Sigmoid colon (tissue), 4 donors: Measurements from ENCODE around the gene GLRX.

Source experiments
- EP300 ChIP-seq, 4 donors: sonication (generic); formaldehyde crosslinking; IDR thresholded peaks; one replicate each; pipeline ENCODE4 v1.6.1; 2017; ENCODE audit warnings: antibody characterized with exemption in 4 of 4
- POLR2A ChIP-seq, 2 donors: fragments of 450-650 bp; IDR thresholded peaks; one replicate each; pipeline ENCODE4 v1.6.1; 2016; ENCODE audit warnings: antibody characterized with exemption in 2 of 2, mild to moderate bottlenecking in 2 of 2, moderate library complexity in 2 of 2
- POLR2AphosphoS5 ChIP-seq, 4 donors: sonication (generic); formaldehyde crosslinking; IDR thresholded peaks; one replicate each; pipeline ENCODE4 v1.6.1; 2017; ENCODE audit warnings: antibody characterized with exemption in 4 of 4
- TF ChIP-seq, protein P1 (sequence below), 4 experiments: fragments of 450-650 bp in 3 of 4; fragments of 200-600 bp in 1 of 4; IDR thresholded peaks; one replicate each; pipeline ENCODE4 v1.5.1; 2016 to 2019; ENCODE audit warnings: antibody characterized with exemption in 4 of 4, mild to moderate bottlenecking in 3 of 4, moderate library complexity in 2 of 4

DNA sequence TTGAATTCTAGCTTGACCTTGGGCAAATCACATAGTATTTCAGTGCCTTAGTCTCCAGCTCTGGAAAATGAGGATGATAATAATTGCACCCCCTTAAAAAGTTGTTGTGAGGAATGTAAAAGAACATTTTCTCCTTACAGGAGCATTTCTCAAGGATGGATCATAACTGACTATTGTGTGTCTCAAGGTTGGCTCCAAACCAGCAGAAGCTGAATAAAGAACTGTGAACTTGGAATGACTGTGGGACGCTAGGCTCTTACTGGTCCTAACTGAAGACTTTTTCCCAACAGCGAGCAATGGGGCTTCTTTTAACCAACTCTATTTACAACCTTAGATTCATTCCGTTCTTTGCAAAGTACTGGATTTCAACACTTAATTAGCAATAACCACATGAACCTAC is 26.2 kb upstream of the GLRX start:
- TF ChIP-seq, protein P1, sequence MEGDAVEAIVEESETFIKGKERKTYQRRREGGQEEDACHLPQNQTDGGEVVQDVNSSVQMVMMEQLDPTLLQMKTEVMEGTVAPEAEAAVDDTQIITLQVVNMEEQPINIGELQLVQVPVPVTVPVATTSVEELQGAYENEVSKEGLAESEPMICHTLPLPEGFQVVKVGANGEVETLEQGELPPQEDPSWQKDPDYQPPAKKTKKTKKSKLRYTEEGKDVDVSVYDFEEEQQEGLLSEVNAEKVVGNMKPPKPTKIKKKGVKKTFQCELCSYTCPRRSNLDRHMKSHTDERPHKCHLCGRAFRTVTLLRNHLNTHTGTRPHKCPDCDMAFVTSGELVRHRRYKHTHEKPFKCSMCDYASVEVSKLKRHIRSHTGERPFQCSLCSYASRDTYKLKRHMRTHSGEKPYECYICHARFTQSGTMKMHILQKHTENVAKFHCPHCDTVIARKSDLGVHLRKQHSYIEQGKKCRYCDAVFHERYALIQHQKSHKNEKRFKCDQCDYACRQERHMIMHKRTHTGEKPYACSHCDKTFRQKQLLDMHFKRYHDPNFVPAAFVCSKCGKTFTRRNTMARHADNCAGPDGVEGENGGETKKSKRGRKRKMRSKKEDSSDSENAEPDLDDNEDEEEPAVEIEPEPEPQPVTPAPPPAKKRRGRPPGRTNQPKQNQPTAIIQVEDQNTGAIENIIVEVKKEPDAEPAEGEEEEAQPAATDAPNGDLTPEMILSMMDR (IDR thresholded peaks at IDR 0.05): no peak
- no peak for TF ChIP-seq EP300 (IDR thresholded peaks at IDR 0.05)
- no peak for TF ChIP-seq POLR2AphosphoS5 (IDR thresholded peaks at IDR 0.05)
- TF ChIP-seq POLR2A (IDR thresholded peaks at IDR 0.05): no peak
